ENCODE results near the gene ZNF439.
"Not testable (repeated sequence)": the region's sequence is repeated elsewhere in the genome, so short reads cannot be mapped to it uniquely, and the experiment has no call there.

- TF ChIP-seq CTCF (conservative IDR thresholded peaks at IDR 0.05); EZH2 (IDR thresholded peaks at IDR 0.05; ENCODE audit: low read depth): not testable (repeated sequence)
Observed at GRCh38 chr19:11867766-11868165, 19.2 kb downstream of the ZNF439 start.

All from PC-9 (cell line).